GM12872 (cell line): Measurements from ENCODE around the gene CKS2.

Experiments
- TF ChIP-seq, protein P1 (sequence below): IDR thresholded peaks from 3 replicates; pipeline ENCODE4 v1.5.1; 2011; ENCODE audit warnings: low read depth, mild to moderate bottlenecking, low read length, moderate library complexity; ENCODE audit not compliant: insufficient read depth

The CKS2 gene

DNA sequence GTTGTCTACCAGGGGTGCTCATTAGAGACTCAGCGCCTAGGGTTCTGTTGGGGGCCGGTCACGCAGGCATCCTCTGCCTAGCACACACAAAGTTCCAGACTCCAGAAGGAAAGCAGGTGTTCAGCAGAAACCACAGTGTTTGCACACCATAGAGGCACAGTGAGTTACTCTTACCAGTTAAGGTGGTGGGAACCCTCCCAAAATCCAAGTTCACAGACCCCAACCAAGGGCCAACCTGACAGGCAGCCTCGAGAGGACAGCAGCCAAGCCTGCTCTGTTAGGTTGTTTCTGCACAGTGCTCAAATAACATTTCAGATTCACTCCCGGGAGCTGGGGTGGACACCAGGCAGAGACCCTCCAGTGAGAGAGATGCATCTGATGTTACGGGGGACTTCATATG, 43.5 kb downstream of the CKS2 start:
- TF ChIP-seq, protein P1, sequence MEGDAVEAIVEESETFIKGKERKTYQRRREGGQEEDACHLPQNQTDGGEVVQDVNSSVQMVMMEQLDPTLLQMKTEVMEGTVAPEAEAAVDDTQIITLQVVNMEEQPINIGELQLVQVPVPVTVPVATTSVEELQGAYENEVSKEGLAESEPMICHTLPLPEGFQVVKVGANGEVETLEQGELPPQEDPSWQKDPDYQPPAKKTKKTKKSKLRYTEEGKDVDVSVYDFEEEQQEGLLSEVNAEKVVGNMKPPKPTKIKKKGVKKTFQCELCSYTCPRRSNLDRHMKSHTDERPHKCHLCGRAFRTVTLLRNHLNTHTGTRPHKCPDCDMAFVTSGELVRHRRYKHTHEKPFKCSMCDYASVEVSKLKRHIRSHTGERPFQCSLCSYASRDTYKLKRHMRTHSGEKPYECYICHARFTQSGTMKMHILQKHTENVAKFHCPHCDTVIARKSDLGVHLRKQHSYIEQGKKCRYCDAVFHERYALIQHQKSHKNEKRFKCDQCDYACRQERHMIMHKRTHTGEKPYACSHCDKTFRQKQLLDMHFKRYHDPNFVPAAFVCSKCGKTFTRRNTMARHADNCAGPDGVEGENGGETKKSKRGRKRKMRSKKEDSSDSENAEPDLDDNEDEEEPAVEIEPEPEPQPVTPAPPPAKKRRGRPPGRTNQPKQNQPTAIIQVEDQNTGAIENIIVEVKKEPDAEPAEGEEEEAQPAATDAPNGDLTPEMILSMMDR: no peak

DNA sequence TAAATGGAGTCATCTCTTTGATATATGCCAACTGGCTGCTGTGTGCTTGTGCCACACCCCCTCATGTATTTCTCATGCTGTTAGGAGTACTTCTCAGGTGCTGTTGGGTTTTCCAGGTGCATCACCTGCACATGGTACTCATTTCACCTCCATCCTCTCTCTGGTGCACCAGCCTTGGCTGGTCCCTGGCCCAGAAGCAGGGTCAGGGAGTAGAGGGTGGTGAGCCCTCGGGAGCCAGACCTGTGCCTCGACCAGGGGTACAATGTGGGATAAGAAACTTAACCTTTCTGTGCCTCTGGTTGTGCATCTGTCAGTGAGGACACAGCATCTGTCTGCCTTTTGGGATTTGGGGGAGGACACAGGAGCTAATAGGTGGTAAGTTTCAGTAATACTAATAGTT, 45.8 kb downstream of the CKS2 start:
- TF ChIP-seq, protein P1: no peak

DNA sequence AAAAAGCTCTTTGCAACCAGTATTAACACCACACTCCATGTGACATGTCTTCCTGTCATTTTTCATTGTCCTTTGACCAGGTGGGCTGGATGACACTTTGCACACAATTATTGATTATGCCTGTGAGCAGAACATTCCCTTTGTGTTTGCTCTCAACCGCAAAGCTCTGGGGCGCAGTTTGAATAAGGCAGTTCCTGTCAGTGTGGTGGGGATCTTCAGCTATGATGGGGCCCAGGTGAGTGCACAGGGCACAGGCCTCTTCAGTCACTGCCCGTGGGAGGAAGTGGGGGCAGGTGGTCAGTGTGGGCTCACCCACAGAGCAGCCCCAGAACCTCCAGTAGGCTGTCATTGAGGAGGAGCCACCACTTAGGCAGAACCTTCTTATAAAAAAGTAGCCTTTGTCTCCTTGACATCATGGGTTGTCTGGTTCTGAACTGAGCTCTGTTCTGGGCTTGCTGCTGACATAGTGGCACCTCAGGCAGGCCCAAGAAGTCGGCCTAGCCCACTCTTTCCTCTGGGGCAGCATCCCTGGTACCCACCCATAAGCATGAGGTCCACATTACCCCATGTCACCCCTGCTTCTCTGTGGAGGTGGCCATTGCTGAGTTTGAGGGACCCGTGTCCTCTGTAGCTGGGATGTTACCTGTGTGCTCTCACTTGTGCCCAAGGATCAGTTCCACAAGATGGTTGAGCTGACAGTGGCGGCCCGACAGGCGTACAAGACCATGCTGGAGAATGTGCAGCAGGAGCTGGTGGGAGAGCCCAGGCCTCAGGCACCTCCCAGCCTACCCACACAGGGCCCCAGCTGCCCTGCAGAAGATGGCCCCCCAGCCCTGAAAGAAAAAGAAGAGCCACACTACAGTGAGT, 46.6 kb downstream of the CKS2 start:
- TF ChIP-seq, protein P1: no peak

DNA sequence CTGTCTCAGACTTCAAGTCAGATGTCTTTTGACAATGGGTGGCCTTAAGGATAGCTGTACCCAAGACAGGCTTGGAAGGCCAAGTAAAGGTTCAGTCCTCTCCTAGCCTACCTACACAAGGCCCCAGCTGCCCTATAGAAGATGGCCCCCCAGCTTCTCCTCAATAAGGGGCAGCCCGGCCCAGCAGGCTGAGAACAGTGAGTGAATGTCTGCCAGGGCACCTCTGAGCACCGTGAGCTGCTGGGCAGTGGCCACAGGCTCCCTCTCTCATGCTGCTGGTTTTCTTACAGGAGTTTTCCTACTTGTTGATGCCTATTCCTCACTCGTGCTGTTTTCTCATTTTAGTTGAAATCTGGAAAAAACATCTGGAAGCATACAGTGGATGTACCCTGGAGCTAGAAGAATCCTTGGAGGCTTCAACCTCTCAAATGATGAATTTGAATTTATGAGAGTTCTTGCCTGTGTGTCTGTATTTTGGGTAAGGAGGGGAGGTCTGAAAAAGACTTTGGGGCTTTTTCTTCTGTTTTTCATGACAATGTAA, 47.5 kb downstream of the CKS2 start:
- TF ChIP-seq, protein P1: no peak

DNA sequence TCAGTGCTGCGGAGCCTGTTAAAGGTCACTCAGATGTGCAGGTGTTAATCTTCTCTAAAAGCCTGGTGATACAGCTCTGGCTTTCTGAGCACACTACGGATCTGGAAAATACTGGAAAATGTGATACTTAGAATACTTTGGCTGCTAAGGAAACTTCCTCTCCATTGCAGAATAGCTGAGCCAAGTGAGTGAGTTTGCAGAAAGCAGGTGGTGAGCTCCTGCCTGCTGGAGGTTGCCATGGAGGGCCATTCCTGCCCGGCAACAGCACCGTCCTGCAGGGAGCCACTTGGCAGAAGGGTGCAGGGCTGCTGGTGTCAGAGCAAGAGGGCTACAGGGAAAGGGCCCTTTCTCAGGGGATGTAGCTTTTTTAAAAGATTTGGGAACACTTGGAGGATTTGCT, 48.0 kb downstream of the CKS2 start:
- TF ChIP-seq, protein P1: no peak

DNA sequence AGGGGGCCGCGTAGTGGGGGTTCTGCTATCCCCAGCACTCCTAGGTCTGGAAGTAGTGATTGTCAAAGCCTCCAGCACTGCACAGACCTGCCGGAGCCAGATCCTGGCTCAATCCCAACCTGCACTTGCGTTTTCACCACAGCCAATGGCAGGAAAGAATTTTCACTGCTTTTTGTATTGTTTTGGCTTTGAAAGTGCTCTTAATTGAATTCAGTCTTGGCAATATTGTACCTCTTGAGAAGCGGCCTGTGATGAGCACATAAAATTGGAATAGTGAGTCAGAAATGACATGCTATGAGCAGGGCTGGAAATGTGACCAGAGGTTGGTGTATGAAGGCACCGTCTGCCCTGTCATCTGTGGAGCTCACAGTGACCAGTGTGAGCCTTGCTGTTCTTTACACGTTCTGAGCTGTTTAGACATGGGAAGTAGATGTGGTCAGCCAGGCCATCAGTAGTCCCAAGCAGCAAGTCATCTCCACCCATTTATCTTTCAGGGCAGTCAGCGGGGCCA, 48.8 kb downstream of the CKS2 start:
- TF ChIP-seq, protein P1: no peak

DNA sequence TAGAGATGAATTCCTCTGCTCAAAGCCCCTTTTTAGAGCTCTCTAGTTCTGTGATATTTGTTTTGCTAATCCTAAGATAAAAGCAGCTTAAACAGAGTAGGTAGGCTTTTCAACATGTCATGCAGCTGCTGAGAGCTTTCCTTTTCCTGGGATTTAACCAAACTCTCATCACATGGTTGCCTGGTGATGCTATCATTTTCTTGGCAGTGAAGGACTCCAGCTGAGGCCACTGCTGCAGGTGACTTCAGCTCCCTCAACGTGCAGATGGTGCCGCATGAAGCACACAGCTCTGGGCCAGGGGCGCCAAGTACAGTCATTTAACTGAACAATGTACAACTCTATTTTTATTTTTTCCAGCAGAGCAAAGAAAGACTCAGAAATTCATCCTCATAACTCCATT, 49.5 kb downstream of the CKS2 start:
- TF ChIP-seq, protein P1: no peak
